GM23338 (cell line): ENCODE measurements around the gene VSTM5. TPM values are rescaled to one million over a fixed set of nuclear protein-coding genes. Genes with fewer than 3 reads are reported as not detected.

Experiments
- ATAC-seq: fragments of 200-7000 bp; cut with Tn5 transposase; 3 replicates; pipeline ENCODE4 v1.9.1; 2020
- DNase-seq: peaks from one replicate; pipeline ENCODE4 v3.0.0-alpha.2; 2015; ENCODE audit warnings: low spot score
- H2AFZ ChIP-seq: fragments of 200-600 bp; sonication (generic); 2 replicates; pipeline ENCODE4 v1.8.0; 2016; ENCODE audit warnings: antibody characterized with exemption, mild to moderate bottlenecking, moderate library complexity
- H3F3A ChIP-seq: fragments of 200-600 bp; sonication (generic); replicated peaks from 2 replicates; pipeline ENCODE4 v1.8.0; 2017; ENCODE audit warnings: antibody characterized with exemption, mixed run types, low read depth
- H3K27ac ChIP-seq: fragments of 200-600 bp; sonication (generic); 2 replicates; pipeline ENCODE4 v1.6.1; 2016; ENCODE audit warnings: low read depth
- H3K27me3 ChIP-seq: fragments of 200-600 bp; sonication (generic); 2 replicates; pipeline ENCODE4 v1.8.0; 2016; ENCODE audit warnings: mild to moderate bottlenecking, mixed run types, moderate library complexity; ENCODE audit not compliant: insufficient read depth
- H3K36me3 ChIP-seq: fragments of 200-600 bp; sonication (generic); 2 replicates; pipeline ENCODE4 v1.8.0; 2016; ENCODE audit warnings: mild to moderate bottlenecking; ENCODE audit not compliant: insufficient read depth
- H3K4me1 ChIP-seq: fragments of 200-600 bp; sonication (generic); 2 replicates; pipeline ENCODE4 v1.8.0; 2016; ENCODE audit warnings: mild to moderate bottlenecking, moderate library complexity; ENCODE audit not compliant: insufficient read depth
- H3K4me2 ChIP-seq: fragments of 200-600 bp; sonication (generic); 2 replicates; pipeline ENCODE4 v1.7.1; 2017; ENCODE audit warnings: mixed run types
- H3K4me3 ChIP-seq: fragments of 200-600 bp; sonication (generic); 2 replicates; pipeline ENCODE4 v1.6.1; 2016; ENCODE audit warnings: mixed run types
- H3K79me2 ChIP-seq: fragments of 200-600 bp; sonication (generic); replicated peaks from 2 replicates; pipeline ENCODE4 v1.8.0; 2017; ENCODE audit warnings: mild to moderate bottlenecking; ENCODE audit not compliant: insufficient read depth
- H3K9me2 ChIP-seq: fragments of 200-600 bp; sonication (generic); 2 replicates; pipeline ENCODE4 v1.8.0; 2017; ENCODE audit not compliant: insufficient read depth
- H4K20me1 ChIP-seq: fragments of 200-600 bp; sonication (generic); replicated peaks from 2 replicates; pipeline ENCODE4 v1.8.0; 2017; ENCODE audit warnings: mild to moderate bottlenecking; ENCODE audit not compliant: insufficient read depth
- H3K27ac Mint-ChIP-seq: 2 replicates; pipeline ENCODE4 v1.8.0; 2020; ENCODE audit warnings: inconsistent platforms, mild to moderate bottlenecking, moderate library complexity, mixed read lengths
- H3K27me3 Mint-ChIP-seq: 3 replicates; pipeline ENCODE4 v1.8.0; 2022; ENCODE audit warnings: low read depth, mild to moderate bottlenecking, moderate library complexity, mixed read lengths, inconsistent platforms; ENCODE audit not compliant: insufficient read depth, poor library complexity
- H3K36me3 Mint-ChIP-seq: 3 replicates; pipeline ENCODE4 v1.8.0; 2021; ENCODE audit warnings: low read depth, mild to moderate bottlenecking, inconsistent platforms, moderate library complexity, mixed read lengths
- H3K4me1 Mint-ChIP-seq: 3 replicates; pipeline ENCODE4 v1.8.0; 2020; ENCODE audit warnings: mild to moderate bottlenecking, inconsistent platforms, mixed read lengths
- H3K4me3 Mint-ChIP-seq: 3 replicates; pipeline ENCODE4 v1.8.0; 2021; ENCODE audit warnings: moderate library complexity, mild to moderate bottlenecking, inconsistent platforms, mixed read lengths
- H3K9me3 Mint-ChIP-seq: 3 replicates; pipeline ENCODE4 v1.8.0; 2020; ENCODE audit warnings: moderate library complexity, mild to moderate bottlenecking, inconsistent platforms, mixed read lengths
- CREB1 ChIP-seq: fragments of 250-450 bp; sonication (Bioruptor Pico); IDR thresholded peaks from 2 replicates; pipeline ENCODE4 v1.5.0; 2020; ENCODE audit warnings: low read depth, mild to moderate bottlenecking, moderate library complexity
- EZH2 ChIP-seq: fragments of 200-600 bp; sonication (generic); IDR thresholded peaks from one replicate; pipeline ENCODE4 v1.8.0; 2017; ENCODE audit warnings: antibody characterized with exemption, mild to moderate bottlenecking, low read depth; ENCODE audit not compliant: unreplicated experiment
- EZH2phosphoT487 ChIP-seq: fragments of 200-600 bp; sonication (generic); IDR thresholded peaks from one replicate; pipeline ENCODE4 v1.8.1; 2018; ENCODE audit warnings: antibody characterized with exemption; ENCODE audit not compliant: unreplicated experiment
- JUNB ChIP-seq: IDR thresholded peaks from one replicate; pipeline ENCODE4 v1.6.1; 2016; ENCODE audit warnings: antibody characterized with exemption; ENCODE audit not compliant: unreplicated experiment
- NANOG ChIP-seq: IDR thresholded peaks from 2 replicates; pipeline ENCODE4 v1.6.1; 2016; ENCODE audit warnings: antibody characterized with exemption, borderline replicate concordance
- POLR2AphosphoS5 ChIP-seq: IDR thresholded peaks from 2 replicates; pipeline ENCODE4 v1.6.1; 2016; ENCODE audit warnings: antibody characterized with exemption, low read depth
- REST ChIP-seq: IDR thresholded peaks from one replicate; pipeline ENCODE4 v1.6.1; 2018; ENCODE audit warnings: antibody characterized with exemption; ENCODE audit not compliant: unreplicated experiment
- STAT1 ChIP-seq: IDR thresholded peaks from one replicate; pipeline ENCODE4 v1.6.1; 2016; ENCODE audit warnings: antibody characterized with exemption; ENCODE audit not compliant: unreplicated experiment
- ZNF114 ChIP-seq: fragments of 250-450 bp; sonication (Bioruptor Pico); IDR thresholded peaks from 2 replicates; pipeline ENCODE4 v1.5.0; 2020; ENCODE audit warnings: mild to moderate bottlenecking, moderate library complexity
- ZNF331 ChIP-seq: fragments of 250-450 bp; sonication (Bioruptor Pico); IDR thresholded peaks from 2 replicates; pipeline ENCODE4 v1.5.0; 2020; ENCODE audit warnings: low read depth, mild to moderate bottlenecking, moderate library complexity
- ZNF462 ChIP-seq: fragments of 250-450 bp; sonication (Bioruptor Pico); IDR thresholded peaks from 2 replicates; pipeline ENCODE4 v1.5.0; 2020; ENCODE audit warnings: mild to moderate bottlenecking, moderate library complexity
- polyA plus RNA-seq: library from polyadenylated mRNA; unstranded; fragments of >200 nt; fragmentation: Nextera tagmentation; extraction: Ambion mirVana; gene quantifications from 2 replicates; pipeline ENCODE4 v1.2.1, GENCODE V29; 2016
- total RNA-seq: library from RNA; depleted of rRNA; stranded (reverse); fragments of >200 nt; shearing (Covaris generic); gene quantifications from 2 replicates; pipeline ENCODE4 v1.2.3, GENCODE V29; 2014
- TF ChIP-seq, protein P1 (sequence below), 2 experiments: fragments of 200-600 bp in 1 of 2; sonication (generic) in 1 of 2; conservative IDR thresholded peaks; 2 replicates each; pipeline versions ENCODE4 v1.5.1 to v1.6.1; 2016 to 2017; ENCODE audit warnings: antibody characterized with exemption in 2 of 2, low read depth in 2 of 2, mild to moderate bottlenecking in 2 of 2, moderate library complexity in 1 of 2

The VSTM5 gene
- total and polyA plus RNA-seq, 2 experiments from 2014 or later = 0.21 to 0.66 TPM

GRCh38 chr11:93870616-93871015 lies 20.2 kb upstream of the VSTM5 start:
- peaks cover 3% of the 10 kb centered on the region; the same call in 2 of the 3 replicates for H3K4me1 Mint-ChIP-seq
- Histone ChIP-seq H3F3A (no peaks in the 10 kb centered on the region), H3K27ac (no peak overlapping the region), H3K36me3 (no peaks in the 10 kb centered on the region), H3K27me3 (no peaks in the 10 kb centered on the region), H3K4me1 (peaks cover 3% of the 10 kb centered on the region), H3K79me2 (no peaks in the 10 kb centered on the region), H2AFZ (no peak overlapping the region), H4K20me1 (no peaks in the 10 kb centered on the region), H3K4me3 (no peak overlapping the region), H3K9me2 (peaks cover 10% of the 10 kb centered on the region), H3K4me2 (no peak overlapping the region)
- H3K36me3 Mint-ChIP-seq = peaks cover 3% of the 10 kb centered on the region; the same call in 2 of the 3 replicates
- H3K9me3 Mint-ChIP-seq = peaks cover 13% of the 10 kb centered on the region; the same call in 2 of the 3 replicates
- TF ChIP-seq ZNF331 (CRISPR knock-in tag) (no peak), JUNB (no peak), POLR2AphosphoS5 (no peak), STAT1 (no peak), EZH2 (no peak), EZH2phosphoT487 (no peak), REST (no peak), CREB1 (CRISPR knock-in tag) (no peak), ZNF462 (CRISPR knock-in tag) (no peak), ZNF114 (CRISPR knock-in tag) (no peak), NANOG (no peak)
- TF ChIP-seq, protein P1, sequence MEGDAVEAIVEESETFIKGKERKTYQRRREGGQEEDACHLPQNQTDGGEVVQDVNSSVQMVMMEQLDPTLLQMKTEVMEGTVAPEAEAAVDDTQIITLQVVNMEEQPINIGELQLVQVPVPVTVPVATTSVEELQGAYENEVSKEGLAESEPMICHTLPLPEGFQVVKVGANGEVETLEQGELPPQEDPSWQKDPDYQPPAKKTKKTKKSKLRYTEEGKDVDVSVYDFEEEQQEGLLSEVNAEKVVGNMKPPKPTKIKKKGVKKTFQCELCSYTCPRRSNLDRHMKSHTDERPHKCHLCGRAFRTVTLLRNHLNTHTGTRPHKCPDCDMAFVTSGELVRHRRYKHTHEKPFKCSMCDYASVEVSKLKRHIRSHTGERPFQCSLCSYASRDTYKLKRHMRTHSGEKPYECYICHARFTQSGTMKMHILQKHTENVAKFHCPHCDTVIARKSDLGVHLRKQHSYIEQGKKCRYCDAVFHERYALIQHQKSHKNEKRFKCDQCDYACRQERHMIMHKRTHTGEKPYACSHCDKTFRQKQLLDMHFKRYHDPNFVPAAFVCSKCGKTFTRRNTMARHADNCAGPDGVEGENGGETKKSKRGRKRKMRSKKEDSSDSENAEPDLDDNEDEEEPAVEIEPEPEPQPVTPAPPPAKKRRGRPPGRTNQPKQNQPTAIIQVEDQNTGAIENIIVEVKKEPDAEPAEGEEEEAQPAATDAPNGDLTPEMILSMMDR (conservative IDR thresholded peaks at IDR 0.05; ENCODE audit: low read depth in 2 of 2) = no peak
- no peaks in the 10 kb centered on the region for H3K27me3 Mint-ChIP-seq
- DNase-seq (no peak), ATAC-seq (no peak)
- no peak overlapping the region for H3K4me3 Mint-ChIP-seq
- H3K27ac Mint-ChIP-seq = no peak overlapping the region
